Esophagus squamous epithelium (tissue), 4 donors: ENCODE measurements around the gene TMEM165.

Experiments used
- POLR2A ChIP-seq, 4 donors: fragments of 450-650 bp; IDR thresholded peaks; one replicate each; pipeline ENCODE4 v1.6.1; 2017; ENCODE audit warnings: antibody characterized with exemption in 4 of 4, mild to moderate bottlenecking in 4 of 4, moderate library complexity in 3 of 4
- TF ChIP-seq, protein P1 (sequence below), 6 experiments: fragments of 450-650 bp in 4 of 6; fragments of 200-600 bp in 2 of 6; sonication (generic) in 2 of 6; IDR thresholded peaks; one replicate each; pipeline ENCODE4 v1.5.1; 2016 to 2019; ENCODE audit warnings: antibody characterized with exemption in 6 of 6, mild to moderate bottlenecking in 4 of 6, moderate library complexity in 4 of 6

DNA sequence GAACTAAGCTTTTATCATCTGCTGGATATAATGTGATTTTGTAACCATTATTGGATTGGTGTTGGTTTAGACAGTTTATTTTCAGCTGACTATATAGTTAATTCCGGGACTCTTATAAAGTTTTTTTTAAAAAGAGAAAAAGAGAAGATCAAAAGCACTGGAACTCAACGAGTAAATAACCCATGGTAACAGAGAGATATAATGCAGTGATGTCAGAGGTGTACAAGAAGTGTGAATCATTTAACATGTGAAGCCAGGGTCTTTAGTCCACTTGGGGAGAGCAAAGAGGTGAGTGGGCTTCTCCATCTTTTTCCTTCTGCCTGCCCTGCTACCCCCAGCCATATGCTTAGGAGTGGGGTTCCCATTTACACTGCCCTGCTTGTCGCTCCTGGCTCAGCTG is 3.2 kb downstream of the TMEM165 start:
- TF ChIP-seq, protein P1, sequence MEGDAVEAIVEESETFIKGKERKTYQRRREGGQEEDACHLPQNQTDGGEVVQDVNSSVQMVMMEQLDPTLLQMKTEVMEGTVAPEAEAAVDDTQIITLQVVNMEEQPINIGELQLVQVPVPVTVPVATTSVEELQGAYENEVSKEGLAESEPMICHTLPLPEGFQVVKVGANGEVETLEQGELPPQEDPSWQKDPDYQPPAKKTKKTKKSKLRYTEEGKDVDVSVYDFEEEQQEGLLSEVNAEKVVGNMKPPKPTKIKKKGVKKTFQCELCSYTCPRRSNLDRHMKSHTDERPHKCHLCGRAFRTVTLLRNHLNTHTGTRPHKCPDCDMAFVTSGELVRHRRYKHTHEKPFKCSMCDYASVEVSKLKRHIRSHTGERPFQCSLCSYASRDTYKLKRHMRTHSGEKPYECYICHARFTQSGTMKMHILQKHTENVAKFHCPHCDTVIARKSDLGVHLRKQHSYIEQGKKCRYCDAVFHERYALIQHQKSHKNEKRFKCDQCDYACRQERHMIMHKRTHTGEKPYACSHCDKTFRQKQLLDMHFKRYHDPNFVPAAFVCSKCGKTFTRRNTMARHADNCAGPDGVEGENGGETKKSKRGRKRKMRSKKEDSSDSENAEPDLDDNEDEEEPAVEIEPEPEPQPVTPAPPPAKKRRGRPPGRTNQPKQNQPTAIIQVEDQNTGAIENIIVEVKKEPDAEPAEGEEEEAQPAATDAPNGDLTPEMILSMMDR (IDR thresholded peaks at IDR 0.05): no peak
- TF ChIP-seq POLR2A (IDR thresholded peaks at IDR 0.05): no peak
